ENCODE data around the gene RNF130.

RNF130 gene

GRCh38 chr5:180083529-180084060 lies 12.0 kb upstream of the RNF130 start:
- TF ChIP-seq EZH2phosphoT487 (IDR thresholded peaks at IDR 0.05; ENCODE audit: low read depth) (no peak), CTCF (IDR thresholded peaks at IDR 0.05; ENCODE audit: low read depth, low read length) (no peak)
- Histone ChIP-seq H4K20me1 (ENCODE audit: insufficient read depth, low read length) (no peaks in the 10 kb centered on the region), H3K9me3 (ENCODE audit: insufficient read depth, low read length) (no peaks in the 10 kb centered on the region), H3K27ac (ENCODE audit: low read length) (no peak overlapping the region), H3K4me2 (ENCODE audit: low read length) (no peak overlapping the region), H3K79me2 (ENCODE audit: low read length) (no peaks in the 10 kb centered on the region), H3K27me3 (ENCODE audit: low read depth, low read length) (0 out of 2 replicates have a peak, but pooled peaks cover 4% of the 10 kb centered on the region), H2AFZ (ENCODE audit: low read depth, low read length) (no peak overlapping the region), H3K4me3 (ENCODE audit: low read length) (no peak overlapping the region), H3K9ac (ENCODE audit: low read length) (no peak overlapping the region), H3K36me3 (replicated peaks; ENCODE audit: low read depth, low read length) (no peaks in the 10 kb centered on the region), H3K4me1 (ENCODE audit: low read length) (no peaks in the 10 kb centered on the region)

GRCh38 chr5:180082633-180083420 lies 11.3 kb upstream of the RNF130 start:
- TF ChIP-seq EZH2phosphoT487 (IDR thresholded peaks at IDR 0.05; ENCODE audit: low read depth) (no peak), CTCF (IDR thresholded peaks at IDR 0.05; ENCODE audit: low read depth, low read length) (no peak)
- H3K4me1 ChIP-seq (ENCODE audit: low read length), result no peaks in the 10 kb centered on the region
- no peak overlapping the region for H3K9ac ChIP-seq (ENCODE audit: low read length)
- H3K36me3 ChIP-seq (replicated peaks; ENCODE audit: low read depth, low read length), result no peaks in the 10 kb centered on the region
- no peak overlapping the region for H3K4me2 ChIP-seq (ENCODE audit: low read length)
- no peaks in the 10 kb centered on the region for H4K20me1 ChIP-seq (ENCODE audit: insufficient read depth, low read length)
- no peaks in the 10 kb centered on the region for H3K79me2 ChIP-seq (ENCODE audit: low read length)
- H3K27ac ChIP-seq (ENCODE audit: low read length), result no peak overlapping the region
- no peaks in the 10 kb centered on the region for H3K9me3 ChIP-seq (ENCODE audit: insufficient read depth, low read length)
- no peak overlapping the region for H2AFZ ChIP-seq (ENCODE audit: low read depth, low read length)
- H3K27me3 ChIP-seq (ENCODE audit: low read depth, low read length), result 0 out of 2 replicates have a peak, but pooled peaks cover 4% of the 10 kb centered on the region
- H3K4me3 ChIP-seq (ENCODE audit: low read length), result no peak overlapping the region

- H2AFZ ChIP-seq (ENCODE audit: low read depth, low read length), result no peak overlapping the region
- H4K20me1 ChIP-seq (ENCODE audit: insufficient read depth, low read length), result no peaks in the 10 kb centered on the region
- no peak overlapping the region for H3K9ac ChIP-seq (ENCODE audit: low read length)
- no peak overlapping the region for H3K27ac ChIP-seq (ENCODE audit: low read length)
- H3K27me3 ChIP-seq (ENCODE audit: low read depth, low read length), result 0 out of 2 replicates have a peak, but pooled peaks cover 4% of the 10 kb centered on the region
- H3K79me2 ChIP-seq (ENCODE audit: low read length), result no peaks in the 10 kb centered on the region
- no peak overlapping the region for H3K4me2 ChIP-seq (ENCODE audit: low read length)
- H3K4me1 ChIP-seq (ENCODE audit: low read length), result no peaks in the 10 kb centered on the region
- no peak for TF ChIP-seq EZH2phosphoT487 (IDR thresholded peaks at IDR 0.05; ENCODE audit: low read depth)
- TF ChIP-seq CTCF (IDR thresholded peaks at IDR 0.05; ENCODE audit: low read depth, low read length), result no peak
- no peaks in the 10 kb centered on the region for H3K36me3 ChIP-seq (replicated peaks; ENCODE audit: low read depth, low read length)
- H3K9me3 ChIP-seq (ENCODE audit: insufficient read depth, low read length), result no peaks in the 10 kb centered on the region
- H3K4me3 ChIP-seq (ENCODE audit: low read length), result no peak overlapping the region
Measured at GRCh38 chr5:180081481-180081880, 9.9 kb upstream of the RNF130 start.

- Histone ChIP-seq H2AFZ (ENCODE audit: low read depth, low read length) (no peak overlapping the region), H3K9me3 (ENCODE audit: insufficient read depth, low read length) (no peaks in the 10 kb centered on the region), H3K4me1 (ENCODE audit: low read length) (no peaks in the 10 kb centered on the region), H3K79me2 (ENCODE audit: low read length) (no peaks in the 10 kb centered on the region), H3K27ac (ENCODE audit: low read length) (no peak overlapping the region), H3K4me2 (ENCODE audit: low read length) (no peak overlapping the region), H3K9ac (ENCODE audit: low read length) (no peak overlapping the region), H4K20me1 (ENCODE audit: insufficient read depth, low read length) (no peaks in the 10 kb centered on the region), H3K4me3 (ENCODE audit: low read length) (no peak overlapping the region), H3K36me3 (replicated peaks; ENCODE audit: low read depth, low read length) (no peaks in the 10 kb centered on the region), H3K27me3 (ENCODE audit: low read depth, low read length) (0 out of 2 replicates have a peak, but pooled peaks cover 4% of the 10 kb centered on the region)
- no peak for TF ChIP-seq CTCF (IDR thresholded peaks at IDR 0.05; ENCODE audit: low read depth, low read length)
- no peak for TF ChIP-seq EZH2phosphoT487 (IDR thresholded peaks at IDR 0.05; ENCODE audit: low read depth)
Measured at GRCh38 chr5:180080486-180081280, 9.1 kb upstream of the RNF130 start.
